Smooth muscle cell (in vitro differentiated cells): Measurements from ENCODE around the gene ANKRD53. TPM values are rescaled to one million over a fixed set of nuclear protein-coding genes. Genes with fewer than 3 reads are reported as not detected.

Experiments
- DNase-seq: peaks from one replicate; lab custom pipeline; 2025; ENCODE audit not compliant: unreplicated experiment; lab: John Stamatoyannopoulos, UW
- H2AFZ ChIP-seq: fragments of 200-600 bp; sonication (generic); 2 replicates; pipeline ENCODE4 v1.6.0; 2016; ENCODE audit warnings: antibody characterized with exemption, low read depth, mild to moderate bottlenecking
- H3F3A ChIP-seq: fragments of 200-600 bp; sonication (generic); 2 replicates; pipeline ENCODE4 v1.6.0; 2017; ENCODE audit warnings: antibody characterized with exemption, low read depth
- H3K27ac ChIP-seq: fragments of 200-600 bp; sonication (generic); 2 replicates; pipeline ENCODE4 v1.5.1; 2016; ENCODE audit warnings: low read depth, mild to moderate bottlenecking
- H3K27me3 ChIP-seq: fragments of 200-600 bp; sonication (generic); 2 replicates; pipeline ENCODE4 v1.6.1; 2016; ENCODE audit warnings: low read depth, mild to moderate bottlenecking
- H3K36me3 ChIP-seq: fragments of 200-600 bp; sonication (generic); 2 replicates; pipeline ENCODE4 v1.5.1; 2016; ENCODE audit warnings: low read depth
- H3K4me1 ChIP-seq: fragments of 200-600 bp; sonication (generic); 2 replicates; pipeline ENCODE4 v1.5.1; 2016; ENCODE audit warnings: low read depth
- H3K4me2 ChIP-seq: fragments of 200-600 bp; sonication (generic); 2 replicates; pipeline ENCODE4 v1.6.0; 2016; ENCODE audit warnings: mild to moderate bottlenecking
- H3K4me3 ChIP-seq: fragments of 200-600 bp; sonication (generic); 2 replicates; pipeline ENCODE4 v1.5.1; 2016; ENCODE audit warnings: mild to moderate bottlenecking
- H3K79me2 ChIP-seq: fragments of 200-600 bp; sonication (generic); 2 replicates; pipeline ENCODE4 v1.6.0; 2016; ENCODE audit warnings: low read depth, mild to moderate bottlenecking
- H3K9ac ChIP-seq: fragments of 200-600 bp; sonication (generic); 2 replicates; pipeline ENCODE4 v1.6.0; 2016; ENCODE audit warnings: low read depth
- H3K9me3 ChIP-seq: fragments of 200-600 bp; sonication (generic); replicated peaks from 2 replicates; pipeline ENCODE4 v1.5.1; 2016; ENCODE audit warnings: low read depth
- H4K20me1 ChIP-seq: fragments of 200-600 bp; sonication (generic); 2 replicates; pipeline ENCODE4 v1.6.0; 2016; ENCODE audit warnings: low read depth
- CTCF ChIP-seq: fragments of 200-600 bp; sonication (generic); IDR thresholded peaks from 2 replicates; pipeline ENCODE4 v1.5.1; 2017; ENCODE audit warnings: borderline replicate concordance, mild to moderate bottlenecking, antibody characterized with exemption; ENCODE audit not compliant: insufficient read depth, poor library complexity, severe bottlenecking
- whole genome bisulfite sequencing: methylation state at CpG from one replicate; pipeline ENCODE4 v1.1.7; 2016; ENCODE audit warnings: low lambda C conversion rate; 5-methylcytosine and 5-hydroxymethylcytosine counted together
- polyA plus RNA-seq: library from polyadenylated mRNA; unstranded; fragments of >200 nt; fragmentation: Nextera tagmentation; extraction: Ambion mirVana; gene quantifications from 2 replicates; pipeline ENCODE4 v1.2.1, GENCODE V29; 2016
- total RNA-seq: library from RNA; depleted of rRNA; stranded (reverse); fragments of >200 nt; gene quantifications from 2 replicates; pipeline ENCODE4 v1.2.3, GENCODE V29; 2014

The ANKRD53 gene
- total and polyA plus RNA-seq, 2 experiments from 2014 or later = 1.3 to 1.9 TPM

- peaks cover 23% of the 10 kb centered on the region for H4K20me1 ChIP-seq
- no peak overlapping the region for H3K9ac ChIP-seq
- no peak for DNase-seq
- H3K4me3 ChIP-seq = no peak overlapping the region
- H3F3A ChIP-seq = no peaks in the 10 kb centered on the region
- no peaks in the 10 kb centered on the region for H3K27me3 ChIP-seq
- H3K4me1 ChIP-seq = no peaks in the 10 kb centered on the region
- TF ChIP-seq CTCF = no peak
- no peaks in the 10 kb centered on the region for H3K9me3 ChIP-seq
- WGBS = 94% methylated on average over 3 of the region's 3 CpGs
- H3K27ac ChIP-seq = no peak overlapping the region
- H3K36me3 ChIP-seq = no peaks in the 10 kb centered on the region
- no peak overlapping the region for H3K4me2 ChIP-seq
- no peak overlapping the region for H2AFZ ChIP-seq
- H3K79me2 ChIP-seq = no peaks in the 10 kb centered on the region
Measured at GRCh38 chr2:70984228-70984575, 5.8 kb downstream of the ANKRD53 start.

- no peaks in the 10 kb centered on the region for H3K9me3 ChIP-seq
- no peak overlapping the region for H2AFZ ChIP-seq
- H3K4me3 ChIP-seq = no peak overlapping the region
- no peaks in the 10 kb centered on the region for H3K36me3 ChIP-seq
- H3K27ac ChIP-seq = no peak overlapping the region
- H3K27me3 ChIP-seq = no peaks in the 10 kb centered on the region
- TF ChIP-seq CTCF = peak; percentile 74
- H3K9ac ChIP-seq = no peak overlapping the region
- no peaks in the 10 kb centered on the region for H3F3A ChIP-seq
- H3K4me1 ChIP-seq = no peaks in the 10 kb centered on the region
- DNase-seq = no peak
- peaks cover 23% of the 10 kb centered on the region for H4K20me1 ChIP-seq
- H3K79me2 ChIP-seq = no peaks in the 10 kb centered on the region
- no peak overlapping the region for H3K4me2 ChIP-seq
- 31% methylated on average over 28 of the region's 32 CpGs for WGBS
Measured at GRCh38 chr2:70984576-70985282, 6.3 kb downstream of the ANKRD53 start.

- Histone ChIP-seq H3K9ac (no peak overlapping the region), H3K4me2 (no peak overlapping the region), H3K27me3 (no peaks in the 10 kb centered on the region), H2AFZ (no peak overlapping the region), H3K4me1 (no peaks in the 10 kb centered on the region), H3K79me2 (no peaks in the 10 kb centered on the region), H3K36me3 (no peaks in the 10 kb centered on the region), H3K9me3 (no peaks in the 10 kb centered on the region), H3F3A (no peaks in the 10 kb centered on the region), H3K27ac (no peak overlapping the region), H3K4me3 (no peak overlapping the region), H4K20me1 (peaks cover 26% of the 10 kb centered on the region)
- no peak for DNase-seq
- TF ChIP-seq CTCF = no peak
- 84% methylated on average over 5 of the region's 5 CpGs for WGBS
Measured at GRCh38 chr2:70985283-70985688, 6.9 kb downstream of the ANKRD53 start.

GRCh38 chr2:70985956-70986355 lies 7.5 kb downstream of the ANKRD53 start:
- Histone ChIP-seq H3K79me2 (no peaks in the 10 kb centered on the region), H3K36me3 (no peaks in the 10 kb centered on the region), H4K20me1 (peaks cover 31% of the 10 kb centered on the region), H3K27ac (no peak overlapping the region), H3F3A (no peaks in the 10 kb centered on the region), H3K9me3 (no peaks in the 10 kb centered on the region), H3K4me3 (no peak overlapping the region), H3K9ac (no peak overlapping the region), H3K4me1 (no peaks in the 10 kb centered on the region), H3K27me3 (no peaks in the 10 kb centered on the region), H2AFZ (no peak overlapping the region), H3K4me2 (no peak overlapping the region)
- WGBS = 91% methylated on average over 1 of the region's 1 CpG
- DNase-seq = no peak
- no peak for TF ChIP-seq CTCF
